Stimulated activated CD8-positive, alpha-beta memory T cell treated with anti-CD3 and anti-CD28 coated beads, Interleukin-12 subunit alpha, Interleukin-12 subunit beta, amount 100 ng/mL, for 4 hours (primary cell): Measurements from ENCODE around the gene ROPN1L.
"Not testable (repeated sequence)": the region's sequence is repeated elsewhere in the genome, so short reads cannot be mapped to it uniquely, and the experiment has no call there.

Experiments used
- DNase-seq: peaks from one replicate; pipeline ENCODE4 v3.0.0-alpha.2; 2020; ENCODE audit warnings: low read depth

The ROPN1L gene

DNA sequence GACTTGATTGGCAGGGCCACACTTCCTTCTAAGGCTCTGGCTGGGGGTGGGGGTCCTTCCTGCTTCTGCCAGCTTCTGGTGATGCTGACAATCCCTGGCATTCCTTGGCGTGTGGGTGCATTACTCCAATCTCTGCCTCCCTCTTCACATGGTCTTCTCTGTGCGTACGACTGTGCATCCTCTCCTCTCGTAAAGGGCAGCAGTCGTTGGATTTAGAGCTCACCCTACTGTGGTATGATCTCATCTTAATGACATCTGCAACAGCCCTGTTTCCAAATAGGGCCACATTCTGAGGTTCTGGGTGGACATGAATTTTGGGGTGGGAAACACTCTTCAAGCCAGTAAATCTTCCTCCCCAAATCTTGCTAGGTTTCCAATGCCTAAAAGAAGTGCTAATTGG is 36.8 kb downstream of the ROPN1L start:
- DNase-seq: no peak

- no peak for DNase-seq
Measured at GRCh38 chr5:10479154-10479721, 37.6 kb downstream of the ROPN1L start.

DNA sequence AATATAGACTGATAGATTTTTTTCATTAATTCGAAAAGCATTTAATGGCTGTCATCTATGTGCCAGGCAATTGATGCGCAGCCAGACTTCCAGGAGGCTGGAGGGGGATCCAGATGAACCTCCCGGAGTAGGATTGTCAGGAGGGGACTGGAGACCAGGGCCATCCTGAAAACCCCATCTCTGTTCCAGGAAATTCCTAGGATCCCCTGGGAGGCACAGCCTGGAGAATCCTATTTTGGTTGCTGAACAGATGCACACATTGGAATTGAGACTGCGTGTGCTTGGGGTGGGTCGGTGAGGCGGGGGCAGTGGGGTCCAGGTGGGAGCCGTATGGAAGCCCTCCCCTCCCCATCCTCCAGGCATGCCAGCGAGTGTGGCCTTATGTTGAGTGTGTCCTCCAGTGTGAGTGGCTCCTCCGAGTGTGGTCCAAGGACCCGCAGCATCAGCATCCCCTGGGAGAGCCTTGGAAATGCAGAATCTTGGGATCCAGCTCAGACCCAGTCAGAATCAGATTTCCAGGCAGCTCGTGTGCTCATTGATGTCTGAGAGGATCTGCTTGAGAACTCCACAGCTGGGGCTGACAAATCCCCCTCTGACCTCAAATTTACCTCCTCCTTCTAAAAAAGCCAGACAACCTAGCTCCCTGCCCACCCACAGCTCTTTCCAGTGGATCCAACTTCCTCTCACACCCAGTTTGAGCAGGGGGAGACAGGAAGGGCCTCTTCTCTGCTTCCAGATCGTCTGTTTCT is 38.7 kb downstream of the ROPN1L start:
- DNase-seq: no peak

DNA sequence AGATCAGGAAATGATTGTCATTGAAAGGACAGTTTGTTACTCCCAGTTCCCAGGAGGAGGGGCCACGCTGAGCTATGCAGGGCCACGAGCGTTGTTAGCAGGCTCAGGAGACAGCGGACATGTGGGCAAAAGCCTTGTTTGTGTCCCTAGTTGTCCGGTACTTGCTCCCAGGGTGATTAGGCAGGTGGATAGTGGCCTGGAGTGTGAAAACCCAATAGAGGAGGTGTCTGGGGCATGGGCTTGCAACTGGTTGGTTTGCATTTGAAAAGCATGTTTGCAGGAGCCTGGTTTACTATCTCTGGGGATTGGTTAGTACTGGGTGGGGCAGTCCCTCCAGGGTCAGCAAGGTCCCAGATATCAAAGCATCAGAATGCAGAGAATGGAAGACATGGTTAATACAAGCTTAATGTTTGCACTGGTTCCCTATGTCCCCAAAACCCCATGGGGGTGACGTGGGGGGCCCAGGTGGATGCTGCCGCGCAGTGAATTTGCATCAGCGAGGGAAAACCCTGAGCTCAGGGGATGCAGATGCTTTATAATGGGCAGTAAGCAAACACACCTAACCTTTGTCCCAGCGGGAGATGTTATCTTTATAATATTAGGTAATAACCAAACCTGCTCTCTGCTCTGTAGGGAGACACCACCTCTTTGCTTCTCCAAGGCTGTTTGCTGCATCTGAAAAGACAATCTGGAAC is 39.7 kb downstream of the ROPN1L start:
- DNase-seq: no peak

DNA sequence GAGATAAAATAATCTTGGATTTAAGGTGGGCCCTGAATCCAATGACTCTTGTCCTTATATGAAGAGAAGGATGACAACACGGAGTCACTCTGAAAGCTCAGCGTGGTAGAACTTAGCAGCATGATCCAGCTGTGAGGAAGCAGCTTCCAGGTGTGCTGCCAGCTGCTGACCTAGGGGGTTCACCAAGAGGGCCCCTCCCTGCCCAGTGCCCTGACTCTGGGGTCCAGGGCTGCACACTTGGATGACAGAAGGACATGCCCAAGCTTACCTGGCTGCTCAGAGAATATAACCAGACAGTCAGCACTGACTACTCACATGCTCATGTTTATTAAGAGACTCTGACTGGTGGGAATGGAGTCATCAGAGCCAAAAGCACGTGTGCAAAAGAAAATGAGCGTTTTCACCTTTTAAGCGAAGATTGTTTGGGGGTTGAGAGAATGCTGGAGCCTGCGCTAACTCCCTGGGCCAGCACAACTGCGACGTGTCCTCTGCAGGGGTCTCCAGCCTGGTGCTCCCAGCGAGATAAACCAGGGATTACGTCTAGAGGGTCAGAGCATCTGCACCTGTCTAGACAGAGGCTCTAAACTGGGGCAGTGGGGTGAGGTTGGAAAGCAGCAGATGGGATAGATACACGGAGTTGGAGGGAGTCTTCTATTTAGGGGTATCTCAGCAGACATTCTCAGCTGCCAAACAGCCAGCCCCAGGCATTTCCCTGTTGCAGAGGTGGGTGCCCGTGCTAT is 41.3 kb downstream of the ROPN1L start:
- DNase-seq: no peak

- DNase-seq: no peak
Measured at GRCh38 chr5:10484774-10485141, 43.1 kb downstream of the ROPN1L start.

- DNase-seq: no peak
Measured at GRCh38 chr5:10485142-10485795, 43.6 kb downstream of the ROPN1L start.

GRCh38 chr5:10485897-10486296 is 44.2 kb downstream of the ROPN1L start:
- no peak for DNase-seq

DNA sequence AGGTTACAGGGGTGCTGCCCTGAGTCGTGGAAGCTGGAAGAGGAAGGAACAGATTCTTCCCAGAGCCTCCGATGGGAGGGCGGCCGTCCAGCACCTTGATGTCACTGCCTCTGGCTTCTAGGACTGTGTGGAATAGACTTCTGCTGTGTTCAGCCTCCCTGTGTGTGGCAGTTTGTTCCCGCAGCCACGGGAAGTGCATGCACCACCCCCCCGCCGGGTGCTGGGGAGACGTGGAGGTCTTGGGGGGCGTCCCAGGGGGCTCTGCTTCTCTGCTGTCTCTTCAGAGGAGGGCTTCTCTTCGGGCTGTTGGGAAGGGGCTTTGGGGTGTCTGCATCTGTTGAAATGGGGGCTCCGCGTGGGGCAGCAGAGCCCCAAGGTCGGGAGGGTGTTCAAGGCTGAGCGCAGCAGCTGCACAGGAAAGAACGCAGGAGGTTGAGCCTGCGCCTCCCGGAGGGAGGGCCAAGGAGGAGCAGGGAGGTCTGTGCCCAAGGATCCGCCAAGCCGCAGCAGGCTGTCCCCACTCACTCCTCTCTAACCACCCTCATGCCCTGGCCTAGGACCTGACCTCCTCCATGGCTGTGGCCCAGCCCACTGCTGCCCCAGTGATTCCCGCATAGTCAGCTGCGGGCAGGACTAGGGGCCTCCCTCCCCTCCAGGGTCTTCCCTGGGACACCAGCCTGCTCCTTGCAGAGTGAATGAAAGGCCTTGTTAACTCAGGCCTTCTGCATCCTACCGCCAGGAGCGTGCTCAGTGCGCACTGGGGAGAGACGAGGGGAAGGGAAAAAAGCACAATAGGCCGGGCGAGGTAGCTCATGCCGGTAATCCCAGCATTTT is 45.0 kb downstream of the ROPN1L start:
- DNase-seq: no peak

DNA sequence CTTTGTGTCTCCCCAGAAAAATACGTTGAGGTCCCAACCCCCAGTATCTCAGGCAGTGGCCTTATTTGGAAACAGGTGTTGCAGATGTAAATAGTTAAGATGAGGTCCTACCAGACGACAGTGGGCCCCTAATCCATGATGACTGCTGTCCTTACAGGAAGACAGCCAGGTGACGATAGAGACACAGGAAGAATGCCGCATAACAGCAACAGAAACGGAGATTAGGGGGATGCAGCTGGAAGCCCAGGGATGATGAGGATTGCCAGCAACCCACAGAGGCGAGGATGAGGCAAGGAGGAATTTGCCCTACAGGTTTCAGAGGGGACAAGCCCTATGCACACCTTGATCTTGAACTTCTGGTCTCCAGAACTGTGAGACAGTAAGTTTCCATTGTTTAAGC is 46.5 kb downstream of the ROPN1L start:
- DNase-seq: no peak

DNA sequence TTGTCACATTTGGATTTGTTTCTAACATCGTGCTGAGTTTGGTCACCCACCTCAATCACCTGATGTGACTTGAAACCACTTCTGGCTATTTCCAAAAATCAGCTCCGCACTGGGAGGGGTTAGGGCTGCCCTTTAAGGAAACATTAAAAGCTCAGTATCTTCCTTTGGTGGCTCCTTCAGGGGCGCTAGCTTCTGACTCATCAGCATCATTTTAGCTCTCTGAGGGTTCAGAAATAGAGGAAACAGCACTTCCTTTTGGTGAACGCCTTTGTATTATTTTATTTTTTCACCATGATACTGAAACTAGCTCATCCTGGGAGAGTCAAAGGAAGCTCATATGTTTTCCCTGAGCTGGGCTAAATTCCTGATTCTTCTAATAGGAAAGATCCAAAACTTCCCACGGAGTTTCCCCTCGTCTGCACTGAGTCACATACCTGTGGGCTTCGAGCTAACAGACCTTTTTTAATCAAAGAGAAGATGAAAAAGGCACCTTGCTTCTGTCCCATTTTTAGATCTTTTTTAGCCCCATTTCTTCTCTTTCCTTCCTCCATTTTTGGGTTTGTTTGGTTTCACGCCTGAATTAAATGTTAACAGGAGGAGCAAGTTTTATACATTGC is 48.2 kb downstream of the ROPN1L start:
- no peak for DNase-seq

DNA sequence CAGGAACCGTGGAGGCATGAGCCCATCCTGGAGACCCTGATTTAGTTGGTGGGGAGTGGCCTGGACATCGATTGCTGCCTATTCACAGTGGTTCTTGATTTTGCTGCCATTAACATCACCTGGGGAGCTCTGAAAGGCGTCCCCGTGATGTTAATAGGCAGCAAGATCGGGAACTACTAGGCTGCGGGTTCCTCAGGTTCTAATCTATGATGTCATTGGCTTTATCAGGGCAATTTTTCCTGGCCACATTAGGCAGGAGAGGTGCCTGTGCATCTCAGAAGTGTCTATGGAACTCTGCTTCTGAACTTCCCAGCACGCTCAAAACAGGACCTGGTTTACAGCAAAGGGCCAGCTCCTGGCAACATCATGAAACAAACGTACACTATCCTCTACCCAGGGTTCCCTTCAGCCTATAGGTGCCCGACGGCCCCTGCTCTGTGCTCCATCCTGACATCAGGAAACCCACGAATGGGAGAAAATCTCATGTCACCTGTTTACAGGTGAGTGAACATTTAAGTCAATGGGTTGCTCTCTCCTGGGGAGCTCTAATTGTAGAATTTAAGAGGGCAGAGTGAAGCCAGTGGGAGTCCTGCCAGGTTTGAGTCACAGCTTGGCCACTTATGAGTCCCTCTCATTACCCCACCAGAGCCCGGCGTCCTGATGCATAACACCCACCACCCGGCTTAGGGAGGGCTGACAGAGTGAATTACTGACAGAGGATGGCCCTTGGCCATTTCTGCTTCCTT is 49.4 kb downstream of the ROPN1L start:
- DNase-seq: no peak

DNA sequence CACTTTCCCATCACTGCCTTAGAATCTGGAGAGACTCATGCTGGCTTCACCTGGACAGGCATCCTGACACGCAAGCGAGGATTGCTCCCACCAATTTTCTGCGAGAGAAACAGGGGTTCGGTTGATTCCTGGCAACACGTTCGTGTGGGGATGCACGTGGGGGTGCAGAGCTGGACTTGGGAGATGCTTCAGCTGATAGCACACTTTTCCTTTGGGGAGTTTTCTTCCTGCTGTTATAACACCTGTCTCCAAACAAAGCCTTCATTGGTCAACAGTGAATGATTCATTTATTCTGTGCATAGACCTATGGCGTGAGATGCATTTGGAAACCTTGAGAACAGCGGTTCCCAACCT is 50.0 kb downstream of the ROPN1L start:
- no peak for DNase-seq

DNA sequence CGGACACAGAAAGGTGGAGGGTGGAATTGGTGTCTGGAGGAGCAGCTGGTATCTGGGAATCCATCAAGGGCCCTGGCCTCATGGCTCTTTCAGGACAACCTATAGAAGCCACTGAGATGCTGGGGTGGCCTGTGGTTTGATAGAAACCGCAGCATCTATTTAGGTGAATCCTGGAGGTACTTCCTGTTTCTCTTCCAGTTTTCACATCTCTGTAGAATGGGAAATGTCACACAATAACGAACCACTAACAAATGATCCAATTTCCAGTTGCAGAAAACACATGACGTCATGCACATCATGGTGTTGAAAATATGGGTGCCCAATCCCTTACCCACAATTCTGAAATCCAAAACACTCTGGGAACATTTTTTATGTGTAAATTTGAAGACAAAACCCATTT is 52.2 kb downstream of the ROPN1L start:
- DNase-seq: no peak

- not testable (repeated sequence) for DNase-seq
Measured at GRCh38 chr5:10494497-10494896, 52.8 kb downstream of the ROPN1L start.

GRCh38 chr5:10497554-10497953 is 55.9 kb downstream of the ROPN1L start:
- DNase-seq: no peak

DNA sequence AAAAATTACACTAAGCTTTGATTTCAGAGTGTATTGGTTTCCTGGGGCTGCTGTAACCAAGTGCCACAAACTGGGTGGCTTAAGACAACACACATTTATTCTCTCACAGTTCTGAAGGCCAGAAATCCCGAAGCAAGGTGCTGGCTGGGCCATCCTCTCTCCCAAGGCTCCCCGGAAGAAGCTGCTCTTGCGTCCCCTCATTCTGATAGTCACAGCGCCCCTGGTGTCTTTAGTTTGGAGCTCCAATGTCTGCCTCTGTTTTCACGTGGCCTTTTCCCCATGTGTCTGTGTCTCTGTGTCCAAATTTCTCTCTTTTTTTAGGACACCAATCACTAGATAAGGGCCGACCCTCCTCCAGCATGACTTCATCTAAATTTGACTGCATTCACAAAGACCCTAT is 56.7 kb downstream of the ROPN1L start:
- no peak for DNase-seq

DNA sequence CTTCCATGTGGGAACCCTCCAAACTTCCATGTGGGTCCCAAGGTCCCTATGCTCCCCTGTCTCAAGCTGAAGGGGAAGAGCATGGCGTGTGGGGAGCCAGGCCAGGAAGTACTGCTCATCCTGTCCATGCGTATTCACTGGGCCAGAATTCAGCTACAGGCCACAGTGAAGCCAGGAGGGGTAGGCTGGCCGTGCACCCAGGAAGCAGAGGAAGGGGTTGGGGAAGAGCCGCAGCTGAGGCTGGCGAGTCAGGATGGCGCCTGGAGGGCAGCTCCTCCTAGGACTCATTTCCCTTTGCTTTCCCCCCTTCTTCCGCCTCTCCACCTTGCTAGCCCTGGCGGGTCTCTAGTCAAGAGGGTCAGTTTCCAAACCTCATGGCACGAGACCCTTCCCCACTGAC is 57.4 kb downstream of the ROPN1L start:
- DNase-seq: no peak

DNA sequence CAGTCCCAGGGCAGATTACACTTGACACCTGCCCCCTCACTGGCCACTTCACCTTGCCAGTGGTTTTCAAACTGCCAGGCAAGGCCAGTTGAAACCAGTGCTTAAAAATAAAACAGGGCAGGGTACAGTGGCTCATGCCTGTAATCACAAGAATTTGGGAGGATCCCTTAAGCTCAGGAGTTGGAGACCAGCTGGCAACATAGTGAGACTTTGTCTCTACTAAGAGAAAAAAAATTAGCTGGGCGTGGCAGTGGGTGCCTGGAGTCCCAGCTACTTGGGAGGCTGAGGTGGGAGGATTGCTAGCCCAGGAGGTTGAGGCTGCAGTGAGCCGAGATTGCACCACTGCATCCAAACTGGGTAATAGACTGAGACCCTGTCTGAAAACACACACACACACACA is 58.1 kb downstream of the ROPN1L start:
- no peak for DNase-seq

DNA sequence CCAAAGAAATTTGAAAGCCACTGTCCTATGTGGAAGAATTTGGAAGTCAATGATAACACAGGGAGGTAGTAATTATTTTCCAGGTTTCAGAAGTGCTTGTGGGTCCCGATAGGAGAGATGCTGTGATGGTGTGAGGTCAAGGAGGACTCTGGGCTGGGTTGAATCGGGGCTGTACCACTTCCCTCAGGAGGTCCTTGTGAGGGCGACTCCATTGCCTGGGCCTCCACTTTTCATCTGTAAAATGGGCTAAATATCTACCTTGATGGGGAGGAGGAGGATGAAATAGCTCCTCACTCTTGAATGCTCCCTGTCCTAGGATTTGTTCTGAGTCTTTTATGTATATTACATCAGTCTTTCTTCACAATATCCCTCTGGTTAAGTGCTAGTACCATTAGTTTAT is 59.0 kb downstream of the ROPN1L start:
- DNase-seq: no peak
